ENCODE data around the gene CDH5. TPM values are rescaled to one million over a fixed set of nuclear protein-coding genes. Genes with fewer than 3 reads are reported as not detected.

Gene CDH5
- total and polyA plus RNA-seq, 2 of the 13 experiments (the other 11 are each of a cell fraction or from before 2014, with no cell fraction given): 0.71 to 1.1 TPM

DNA sequence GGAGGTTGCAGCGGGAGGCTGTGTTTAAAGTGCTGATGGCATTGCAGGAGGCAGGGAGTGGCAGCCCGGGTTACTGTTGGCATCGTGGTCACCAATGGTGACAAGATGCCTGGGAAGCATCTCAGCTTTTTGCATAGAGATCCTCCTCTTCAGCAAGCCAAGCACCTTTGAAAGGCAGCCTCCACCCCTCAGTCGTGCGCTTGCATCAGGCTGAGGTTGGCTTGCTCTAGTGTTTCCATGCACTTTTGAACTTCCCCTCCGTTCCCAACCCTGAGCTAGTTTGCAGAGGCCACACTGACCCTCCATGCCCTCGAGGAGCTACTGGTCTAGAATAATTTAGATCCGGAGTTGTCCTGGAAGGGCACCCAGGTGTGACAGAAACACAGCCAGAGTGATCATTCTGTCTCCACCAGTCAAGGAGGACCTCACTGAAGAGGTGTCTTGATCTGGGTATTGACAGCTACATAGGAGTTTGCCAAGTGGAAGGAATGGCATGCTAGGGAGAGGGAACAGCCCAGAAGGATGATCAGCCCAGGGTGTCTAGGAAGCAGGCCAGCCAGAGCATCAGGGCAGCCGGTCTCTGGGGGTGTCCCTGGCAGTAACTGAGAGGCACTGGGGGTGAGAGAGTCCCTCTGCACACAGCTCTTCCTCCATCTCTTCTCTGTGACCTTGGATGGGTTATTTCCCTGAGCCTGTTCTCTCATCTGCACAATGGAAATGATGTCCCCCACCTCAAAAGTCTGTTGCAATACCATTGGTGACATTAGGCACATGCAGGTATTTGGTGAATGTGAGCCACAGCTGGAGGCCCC is 68.3 kb downstream of the CDH5 start (continued):
- TF ChIP-seq ZSCAN5A (CRISPR knock-in tag; IDR thresholded peaks at IDR 0.05; ENCODE audit: borderline replicate concordance) (no peak), NFE2L2 (IDR thresholded peaks at IDR 0.05; ENCODE audit: low read length) (no peak), ZNF441 (CRISPR knock-in tag; IDR thresholded peaks at IDR 0.05; ENCODE audit: borderline replicate concordance) (0 out of 2 replicates have a peak, but pooled peaks have one; percentile 39), ZNF24 (IDR thresholded peaks at IDR 0.05) (no peak), ZNF234 (CRISPR knock-in tag; conservative IDR thresholded peaks at IDR 0.05) (no peak), SMYD3 (CRISPR knock-in tag; IDR thresholded peaks at IDR 0.05) (no peak), NONO (IDR thresholded peaks at IDR 0.05) (no peak), NONO (CRISPR knock-in tag; conservative IDR thresholded peaks at IDR 0.05) (peak; percentile 22; the same call in 1 of the 2 replicates), ARHGAP35 (CRISPR knock-in tag; IDR thresholded peaks at IDR 0.05; ENCODE audit: borderline replicate concordance) (no peak), TP53 (CRISPR knock-in tag; conservative IDR thresholded peaks at IDR 0.05) (no peak), ZNF775 (CRISPR knock-in tag; IDR thresholded peaks at IDR 0.05; ENCODE audit: borderline replicate concordance) (no peak), ZNF160 (CRISPR knock-in tag; IDR thresholded peaks at IDR 0.05) (no peak), ZMYM2 (CRISPR knock-in tag; IDR thresholded peaks at IDR 0.05) (no peak), ZNF674 (CRISPR knock-in tag; IDR thresholded peaks at IDR 0.05; ENCODE audit: low read depth) (no peak), KDM6A (CRISPR knock-in tag; IDR thresholded peaks at IDR 0.05; ENCODE audit: low read depth) (peak; percentile 62; the same call in 1 of the 2 replicates), CENPT (CRISPR knock-in tag; IDR thresholded peaks at IDR 0.05; ENCODE audit: low read depth) (no peak), SRY (CRISPR knock-in tag; IDR thresholded peaks at IDR 0.05) (no peak), TCF7L2 (IDR thresholded peaks at IDR 0.05; ENCODE audit: low read depth, low read length) (no peak), SP5 (CRISPR knock-in tag; IDR thresholded peaks at IDR 0.05; ENCODE audit: borderline replicate concordance, low read depth) (peak; percentile 40; the same call in 1 of the 2 replicates), ZNF563 (CRISPR knock-in tag; IDR thresholded peaks at IDR 0.05) (no peak), ZFYVE20 (CRISPR knock-in tag; IDR thresholded peaks at IDR 0.05; ENCODE audit: borderline replicate concordance, low read depth) (no peak), ZNF816 (CRISPR knock-in tag; IDR thresholded peaks at IDR 0.05; ENCODE audit: borderline replicate concordance) (no peak), ZMAT3 (CRISPR knock-in tag; conservative IDR thresholded peaks at IDR 0.05) (no peak), NR3C1 (CRISPR knock-in tag; IDR thresholded peaks at IDR 0.05) (no peak), ZNF446 (CRISPR knock-in tag; IDR thresholded peaks at IDR 0.05) (no peak), GLI4 (CRISPR knock-in tag; IDR thresholded peaks at IDR 0.05; ENCODE audit: borderline replicate concordance) (no peak), TSC22D2 (CRISPR knock-in tag; IDR thresholded peaks at IDR 0.05; ENCODE audit: borderline replicate concordance) (no peak), RFX3 (CRISPR knock-in tag; IDR thresholded peaks at IDR 0.05) (no peak)
- TF ChIP-seq, protein P1, sequence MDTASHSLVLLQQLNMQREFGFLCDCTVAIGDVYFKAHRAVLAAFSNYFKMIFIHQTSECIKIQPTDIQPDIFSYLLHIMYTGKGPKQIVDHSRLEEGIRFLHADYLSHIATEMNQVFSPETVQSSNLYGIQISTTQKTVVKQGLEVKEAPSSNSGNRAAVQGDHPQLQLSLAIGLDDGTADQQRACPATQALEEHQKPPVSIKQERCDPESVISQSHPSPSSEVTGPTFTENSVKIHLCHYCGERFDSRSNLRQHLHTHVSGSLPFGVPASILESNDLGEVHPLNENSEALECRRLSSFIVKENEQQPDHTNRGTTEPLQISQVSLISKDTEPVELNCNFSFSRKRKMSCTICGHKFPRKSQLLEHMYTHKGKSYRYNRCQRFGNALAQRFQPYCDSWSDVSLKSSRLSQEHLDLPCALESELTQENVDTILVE (CRISPR knock-in tag; IDR thresholded peaks at IDR 0.05): no peak

Measured in HepG2 (cell line).